HCT116 (cell line): ENCODE measurements around the gene FSHR. TPM values are rescaled to one million over a fixed set of nuclear protein-coding genes. Genes with fewer than 3 reads are reported as not detected.

ENCODE experiments used
- ATAC-seq: fragments of 200-7000 bp; cut with Tn5 transposase; 2 replicates; pipeline ENCODE4 v1.9.1; 2020; ENCODE audit warnings: mild to moderate bottlenecking, moderate library complexity
- BruUV-seq: library from RNA; stranded (reverse); fragments of 400-500 nt; replicated peaks from 2 replicates; lab custom pipeline; 2021; lab: Mats Ljungman, UMichigan
- CTCF ChIA-PET: fragments of 300-600 bp; sonication (Branson Sonifier 250); formaldehyde crosslinking; loops from one replicate; lab custom pipeline; 2021; ENCODE audit warnings: antibody characterized with exemption; lab: Charles Lee
- POLR2A ChIA-PET: fragments of 300-600, 350-600 bp; sonication (Branson Sonifier 250); formaldehyde crosslinking; loops from one replicate; lab custom pipeline; 2021; ENCODE audit warnings: antibody characterized with exemption; lab: Charles Lee
- RAD21 ChIA-PET, 2 experiments: fragments of 300-600 bp; sonication (Branson Sonifier 250); formaldehyde crosslinking; loops; one replicate each; lab custom pipeline; 2023; ENCODE audit warnings: low total read pairs in 2 of 2; ENCODE audit not compliant: uncharacterized antibody in 2 of 2, unreplicated experiment in 2 of 2, low non-redundant PET in 1 of 2; lab: Charles Lee
- DNase-seq: peaks from one replicate; pipeline ENCODE4 v3.0.0-alpha.2; 2010; ENCODE audit warnings: low read depth, low spot score
- H2AFZ ChIP-seq: fragments of 200-600 bp; shearing (Covaris generic), sonication (generic); 2 replicates; pipeline ENCODE4 v1.6.1; 2017; ENCODE audit warnings: low read depth, mixed run types, mixed read lengths, antibody characterized with exemption, low read length; ENCODE audit not compliant: poor library complexity, severe bottlenecking
- H3K27ac ChIP-seq: 2 replicates; pipeline ENCODE4 v1.5.1; 2012; ENCODE audit warnings: low read depth, low read length
- H3K27me3 ChIP-seq: fragments of 200-600 bp; sonication (generic); 2 replicates; pipeline ENCODE4 v1.6.1; 2016; ENCODE audit warnings: mixed run types, low read length, mixed read lengths; ENCODE audit not compliant: insufficient read depth
- H3K36me3 ChIP-seq, 2 experiments: fragments of 200-500 bp in 1 of 2; fragments of 200-600 bp in 1 of 2; sonication (Bioruptor generic) in 1 of 2; sonication (generic) in 1 of 2; 2 replicates each; pipeline versions ENCODE4 v1.5.1 to v1.6.1; 2014 to 2016; ENCODE audit warnings: low read length in 2 of 2, inconsistent platforms in 1 of 2, mixed read lengths in 1 of 2, mixed run types in 1 of 2; ENCODE audit not compliant: insufficient read depth in 2 of 2, control insufficient read depth in 1 of 2
- H3K4me1 ChIP-seq, 2 experiments: fragments of 200-600 bp in 1 of 2; sonication (generic) in 1 of 2; 2 replicates each; pipeline versions ENCODE4 v1.5.1 to v1.6.1; 2012 to 2017; ENCODE audit warnings: low read length in 2 of 2, inconsistent platforms in 1 of 2, mild to moderate bottlenecking in 1 of 2, mixed read lengths in 1 of 2, mixed run types in 1 of 2, moderate library complexity in 1 of 2; ENCODE audit not compliant: insufficient read depth in 2 of 2, control insufficient read depth in 1 of 2
- H3K4me2 ChIP-seq: fragments of 200-600 bp; sonication (generic); 2 replicates; pipeline ENCODE4 v1.6.1; 2017; ENCODE audit warnings: mixed run types, low read length, mixed read lengths
- H3K4me3 ChIP-seq, 2 experiments: fragments of 200-600 bp in 1 of 2; sonication (generic) in 1 of 2; replicated peaks in 1 of 2; 2 replicates each; pipeline ENCODE4 v1.5.1; 2011 to 2016; ENCODE audit warnings: low read length in 2 of 2, control low read depth in 1 of 2, low read depth in 1 of 2, mild to moderate bottlenecking in 1 of 2, mixed read lengths in 1 of 2, mixed run types in 1 of 2
- H3K79me2 ChIP-seq: fragments of 200-600 bp; sonication (generic); 2 replicates; pipeline ENCODE4 v1.6.1; 2017; ENCODE audit warnings: mild to moderate bottlenecking, mixed run types, low read length, moderate library complexity, mixed read lengths; ENCODE audit not compliant: insufficient read depth
- H3K9ac ChIP-seq: fragments of 200-600 bp; sonication (generic); 2 replicates; pipeline ENCODE4 v1.6.1; 2016; ENCODE audit warnings: low read length, mixed read lengths
- H3K9me2 ChIP-seq: fragments of 200-600 bp; sonication (generic), shearing (Covaris generic); 2 replicates; pipeline ENCODE4 v1.6.1; 2017; ENCODE audit warnings: mixed run types, mild to moderate bottlenecking, moderate library complexity; ENCODE audit not compliant: insufficient read depth
- H3K9me3 ChIP-seq, 2 experiments: fragments of 200-500 bp in 1 of 2; fragments of 200-600 bp in 1 of 2; sonication (Bioruptor generic) in 1 of 2; sonication (generic) in 1 of 2; 2 replicates each; pipeline ENCODE4 v1.6.1; 2014 to 2017; ENCODE audit warnings: low read length in 2 of 2, mixed read lengths in 2 of 2, inconsistent platforms in 1 of 2, low read depth in 1 of 2, mild to moderate bottlenecking in 1 of 2, mixed run types in 1 of 2, moderate library complexity in 1 of 2; ENCODE audit not compliant: control insufficient read depth in 1 of 2, insufficient read depth in 1 of 2
- H4K20me1 ChIP-seq: fragments of 200-600 bp; sonication (generic), shearing (Covaris generic); 2 replicates; pipeline ENCODE4 v1.6.1; 2017; ENCODE audit warnings: mixed run types, mild to moderate bottlenecking, moderate library complexity; ENCODE audit not compliant: insufficient read depth
- CBX3 ChIP-seq: IDR thresholded peaks from 2 replicates; pipeline ENCODE4 v1.6.1; 2012; ENCODE audit warnings: low read depth
- CEBPB ChIP-seq: IDR thresholded peaks from 2 replicates; pipeline ENCODE4 v1.6.1; 2012; ENCODE audit warnings: low read depth
- EGR1 ChIP-seq: IDR thresholded peaks from 2 replicates; pipeline ENCODE4 v1.6.1; 2012; ENCODE audit warnings: low read depth
- ELF1 ChIP-seq: IDR thresholded peaks from 2 replicates; pipeline ENCODE4 v1.6.1; 2012; ENCODE audit warnings: low read depth, borderline replicate concordance
- EZH2 ChIP-seq: fragments of 200-600 bp; sonication (generic); IDR thresholded peaks from 2 replicates; pipeline ENCODE4 v1.6.1; 2017; ENCODE audit warnings: antibody characterized with exemption, mixed run types
- EZH2phosphoT487 ChIP-seq: fragments of 200-600 bp; IDR thresholded peaks from 2 replicates; pipeline ENCODE4 v1.6.1; 2018; ENCODE audit warnings: antibody characterized with exemption, borderline replicate concordance
- FOSL1 ChIP-seq: IDR thresholded peaks from 2 replicates; pipeline ENCODE4 v1.6.1; 2012; ENCODE audit warnings: low read depth
- JUND ChIP-seq: IDR thresholded peaks from 2 replicates; pipeline ENCODE4 v1.6.1; 2012
- POLR2A ChIP-seq: IDR thresholded peaks from 2 replicates; pipeline ENCODE4 v1.7.0; 2011; ENCODE audit warnings: borderline replicate concordance; ENCODE audit not compliant: insufficient read depth, insufficient read length; ENCODE audit errors: extremely low read depth
- POLR2AphosphoS5 ChIP-seq: IDR thresholded peaks from 2 replicates; pipeline ENCODE4 v1.6.1; 2011; ENCODE audit warnings: mild to moderate bottlenecking, low read depth, low read length, moderate library complexity
- SIN3A ChIP-seq: IDR thresholded peaks from 2 replicates; pipeline ENCODE4 v1.6.1; 2012; ENCODE audit warnings: low read depth
- SP1 ChIP-seq: IDR thresholded peaks from 2 replicates; pipeline ENCODE4 v1.6.1; 2012; ENCODE audit warnings: low read depth
- SRF ChIP-seq: IDR thresholded peaks from 2 replicates; pipeline ENCODE4 v1.6.1; 2012; ENCODE audit warnings: low read depth
- YY1 ChIP-seq: IDR thresholded peaks from 2 replicates; pipeline ENCODE4 v1.6.1; 2011; ENCODE audit warnings: low read length, low read depth, moderate library complexity, mild to moderate bottlenecking; ENCODE audit not compliant: insufficient replicate concordance; ENCODE audit errors: extremely low read depth
- ZFX ChIP-seq: fragments of 450-650 bp; IDR thresholded peaks from 2 replicates; pipeline ENCODE4 v1.6.1; 2017
- ZNF274 ChIP-seq: fragments of 200-500 bp; sonication (Bioruptor generic); IDR thresholded peaks from 2 replicates; pipeline ENCODE4 v1.6.1; 2014; ENCODE audit warnings: mild to moderate bottlenecking, low read depth, low read length, inconsistent platforms
- intact Hi-C: fragments of 100-400 bp; cut with micrococcal nuclease; formaldehyde crosslinking; loops from 2 replicates; pipeline ENCODE4 v1.10.0; 2022
- total RNA-seq: library from RNA; stranded (reverse); gene quantifications from one replicate; pipeline ENCODE4 v1.2.1, GENCODE V29; 2021; ENCODE audit not compliant: unreplicated experiment
- TF ChIP-seq, protein P1 (sequence below): IDR thresholded peaks from 2 replicates; pipeline ENCODE4 v1.6.1; 2012; ENCODE audit warnings: low read depth
- TF ChIP-seq, protein P2 (sequence below): IDR thresholded peaks from 2 replicates; pipeline ENCODE4 v1.6.1; 2012
- TF ChIP-seq, protein P3 (sequence below): IDR thresholded peaks from 2 replicates; pipeline ENCODE4 v1.6.1; 2011; ENCODE audit warnings: mild to moderate bottlenecking, low read length, moderate library complexity; ENCODE audit not compliant: insufficient replicate concordance; ENCODE audit errors: extremely low read depth

Gene FSHR
- total RNA-seq, 1 experiment from 2014 or later, result not detected

DNA sequence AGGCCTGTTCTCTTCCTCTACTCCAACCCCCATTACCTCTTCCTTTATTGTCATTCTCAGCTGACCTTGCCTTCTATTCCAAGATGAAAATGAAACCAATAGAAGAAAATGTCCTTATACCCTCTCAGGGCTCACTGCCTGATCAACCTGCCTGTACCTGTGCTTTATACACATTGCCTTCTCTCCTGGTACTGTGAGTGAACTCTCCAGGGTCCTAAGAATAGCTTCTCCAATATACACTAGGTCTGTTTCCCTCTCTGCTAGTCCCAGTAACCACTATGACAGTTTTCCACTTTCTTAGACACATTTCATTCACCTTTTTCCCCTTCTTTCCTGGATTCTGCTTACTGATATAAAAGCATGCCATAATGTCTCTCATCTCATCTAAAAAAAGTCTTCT lies 85.7 kb downstream of the FSHR start (continued):
- TF ChIP-seq, protein P1, sequence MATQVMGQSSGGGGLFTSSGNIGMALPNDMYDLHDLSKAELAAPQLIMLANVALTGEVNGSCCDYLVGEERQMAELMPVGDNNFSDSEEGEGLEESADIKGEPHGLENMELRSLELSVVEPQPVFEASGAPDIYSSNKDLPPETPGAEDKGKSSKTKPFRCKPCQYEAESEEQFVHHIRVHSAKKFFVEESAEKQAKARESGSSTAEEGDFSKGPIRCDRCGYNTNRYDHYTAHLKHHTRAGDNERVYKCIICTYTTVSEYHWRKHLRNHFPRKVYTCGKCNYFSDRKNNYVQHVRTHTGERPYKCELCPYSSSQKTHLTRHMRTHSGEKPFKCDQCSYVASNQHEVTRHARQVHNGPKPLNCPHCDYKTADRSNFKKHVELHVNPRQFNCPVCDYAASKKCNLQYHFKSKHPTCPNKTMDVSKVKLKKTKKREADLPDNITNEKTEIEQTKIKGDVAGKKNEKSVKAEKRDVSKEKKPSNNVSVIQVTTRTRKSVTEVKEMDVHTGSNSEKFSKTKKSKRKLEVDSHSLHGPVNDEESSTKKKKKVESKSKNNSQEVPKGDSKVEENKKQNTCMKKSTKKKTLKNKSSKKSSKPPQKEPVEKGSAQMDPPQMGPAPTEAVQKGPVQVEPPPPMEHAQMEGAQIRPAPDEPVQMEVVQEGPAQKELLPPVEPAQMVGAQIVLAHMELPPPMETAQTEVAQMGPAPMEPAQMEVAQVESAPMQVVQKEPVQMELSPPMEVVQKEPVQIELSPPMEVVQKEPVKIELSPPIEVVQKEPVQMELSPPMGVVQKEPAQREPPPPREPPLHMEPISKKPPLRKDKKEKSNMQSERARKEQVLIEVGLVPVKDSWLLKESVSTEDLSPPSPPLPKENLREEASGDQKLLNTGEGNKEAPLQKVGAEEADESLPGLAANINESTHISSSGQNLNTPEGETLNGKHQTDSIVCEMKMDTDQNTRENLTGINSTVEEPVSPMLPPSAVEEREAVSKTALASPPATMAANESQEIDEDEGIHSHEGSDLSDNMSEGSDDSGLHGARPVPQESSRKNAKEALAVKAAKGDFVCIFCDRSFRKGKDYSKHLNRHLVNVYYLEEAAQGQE, result no peak
- TF ChIP-seq POLR2AphosphoS5, result no peak
- TF ChIP-seq EZH2, result no peak
- no peak for TF ChIP-seq SP1
- TF ChIP-seq ELF1, result no peak

DNA sequence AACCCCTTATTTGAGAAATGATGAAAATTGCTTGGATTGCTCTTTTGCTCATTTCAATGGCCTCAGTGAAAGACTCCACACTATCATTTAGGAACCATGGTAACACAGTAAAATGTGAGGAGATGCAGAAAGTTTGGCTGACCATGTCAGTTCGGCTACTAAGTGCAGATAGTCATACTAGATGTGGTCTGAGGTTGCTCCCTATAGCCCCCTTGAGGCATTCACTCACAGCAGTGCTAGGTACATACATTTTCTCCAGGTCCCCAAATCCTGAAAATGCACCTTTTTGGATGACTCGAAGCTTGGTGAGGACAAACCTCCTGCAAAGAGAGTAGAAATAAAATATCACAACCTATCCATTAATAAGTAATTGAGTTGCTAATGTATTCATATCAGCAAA lies 86.3 kb downstream of the FSHR start:
- no peak for ATAC-seq
- no peaks in the 10 kb centered on the region for H4K20me1 ChIP-seq
- H3K36me3 ChIP-seq, result no peaks in the 10 kb centered on the region
- no peaks in the 10 kb centered on the region for H3K4me1 ChIP-seq
- ChIA-PET CTCF (no interaction called here), RAD21 (no interaction called here), POLR2A (no interaction called here)
- intact Hi-C loops, result no loop called here
- no peak overlapping the region for H3K27ac ChIP-seq
- no peak overlapping the region for H3K9ac ChIP-seq
- BruUV-seq, result no TSS peak
- H3K27me3 ChIP-seq, result no peaks in the 10 kb centered on the region
- no peak for DNase-seq
- no peak for TF ChIP-seq SRF
- no peak for TF ChIP-seq JUND
- no peak for TF ChIP-seq SIN3A
- no peak for TF ChIP-seq EGR1
- no peak for TF ChIP-seq ZFX
- no peak for TF ChIP-seq FOSL1
- no peak for TF ChIP-seq ZNF274
- TF ChIP-seq, protein P2, sequence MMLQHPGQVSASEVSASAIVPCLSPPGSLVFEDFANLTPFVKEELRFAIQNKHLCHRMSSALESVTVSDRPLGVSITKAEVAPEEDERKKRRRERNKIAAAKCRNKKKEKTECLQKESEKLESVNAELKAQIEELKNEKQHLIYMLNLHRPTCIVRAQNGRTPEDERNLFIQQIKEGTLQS, result no peak
- no peak for TF ChIP-seq EZH2phosphoT487
- TF ChIP-seq, protein P3, sequence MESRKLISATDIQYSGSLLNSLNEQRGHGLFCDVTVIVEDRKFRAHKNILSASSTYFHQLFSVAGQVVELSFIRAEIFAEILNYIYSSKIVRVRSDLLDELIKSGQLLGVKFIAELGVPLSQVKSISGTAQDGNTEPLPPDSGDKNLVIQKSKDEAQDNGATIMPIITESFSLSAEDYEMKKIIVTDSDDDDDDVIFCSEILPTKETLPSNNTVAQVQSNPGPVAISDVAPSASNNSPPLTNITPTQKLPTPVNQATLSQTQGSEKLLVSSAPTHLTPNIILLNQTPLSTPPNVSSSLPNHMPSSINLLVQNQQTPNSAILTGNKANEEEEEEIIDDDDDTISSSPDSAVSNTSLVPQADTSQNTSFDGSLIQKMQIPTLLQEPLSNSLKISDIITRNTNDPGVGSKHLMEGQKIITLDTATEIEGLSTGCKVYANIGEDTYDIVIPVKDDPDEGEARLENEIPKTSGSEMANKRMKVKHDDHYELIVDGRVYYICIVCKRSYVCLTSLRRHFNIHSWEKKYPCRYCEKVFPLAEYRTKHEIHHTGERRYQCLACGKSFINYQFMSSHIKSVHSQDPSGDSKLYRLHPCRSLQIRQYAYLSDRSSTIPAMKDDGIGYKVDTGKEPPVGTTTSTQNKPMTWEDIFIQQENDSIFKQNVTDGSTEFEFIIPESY, result no peak
- no peak for TF ChIP-seq CEBPB
- no peak for TF ChIP-seq CBX3
- TF ChIP-seq, protein P1, result no peak
- no peak for TF ChIP-seq POLR2A
- TF ChIP-seq SP1, result no peak
- no peak for TF ChIP-seq YY1
- H3K9me2 ChIP-seq, result no peaks in the 10 kb centered on the region
- H2AFZ ChIP-seq, result no peak overlapping the region
- H3K79me2 ChIP-seq, result no peaks in the 10 kb centered on the region
- no peak overlapping the region for H3K4me2 ChIP-seq
- H3K9me3 ChIP-seq, result no peaks in the 10 kb centered on the region
- H3K4me3 ChIP-seq, result no peak overlapping the region
